ENCODE data around the gene SSNA1. TPM values are rescaled to one million over a fixed set of nuclear protein-coding genes. Genes with fewer than 3 reads are reported as not detected.

SSNA1 gene
- total and polyA plus RNA-seq, 2 donors (not counting 1 experiment from before 2014, with no cell fraction given): 37.7 to 56.3 TPM

GRCh38 chr9:137219757-137220316, 31.4 kb downstream of the SSNA1 start:
- H3K9me3 ChIP-seq (ENCODE audit: control insufficient read depth, insufficient read depth, low read depth, low read length): no peaks in the 10 kb centered on the region
- no peaks in the 10 kb centered on the region for H3K79me2 ChIP-seq (ENCODE audit: control insufficient read depth, insufficient read depth, low read length)
- H3K4me3 ChIP-seq (replicated peaks in 1 of 4; ENCODE audit: control extremely low read depth in 1 of 4, insufficient read depth in 1 of 4, low read depth in 3 of 4, low read length in 4 of 4): no peak overlapping the region
- H3K4me2 ChIP-seq (ENCODE audit: extremely low read depth, insufficient read depth, low read length): no peak overlapping the region
- H4K20me1 ChIP-seq (ENCODE audit: control insufficient read depth, extremely low read depth, insufficient read depth, low read length): no peaks in the 10 kb centered on the region
- H3K4me1 ChIP-seq (ENCODE audit: control insufficient read depth, extremely low read depth, insufficient read depth, low read length): peaks cover 8% of the 10 kb centered on the region
- no peak for TF ChIP-seq CTCF (conservative IDR thresholded peaks at IDR 0.05 in 1 of 2, IDR thresholded peaks at IDR 0.05 in 1 of 2; ENCODE audit: low read depth in 1 of 2, low read length in 2 of 2)
- no peak for TF ChIP-seq EZH2 (IDR thresholded peaks at IDR 0.05; ENCODE audit: low read length, missing control alignments)
- H2AFZ ChIP-seq (ENCODE audit: low read length): no peak overlapping the region
- H3K27ac ChIP-seq (ENCODE audit: insufficient read depth, low read length): no peak overlapping the region
- no peaks in the 10 kb centered on the region for H3K27me3 ChIP-seq (ENCODE audit: control insufficient read depth, insufficient read depth, low read length)
- DNase-seq (ENCODE audit: low read depth in 2 of 2): no peak
- H3K36me3 ChIP-seq (ENCODE audit: control insufficient read depth, insufficient read depth, low read length): peaks cover 11% of the 10 kb centered on the region
- H3K9ac ChIP-seq (ENCODE audit: insufficient read depth, low read length): no peak overlapping the region

DNA sequence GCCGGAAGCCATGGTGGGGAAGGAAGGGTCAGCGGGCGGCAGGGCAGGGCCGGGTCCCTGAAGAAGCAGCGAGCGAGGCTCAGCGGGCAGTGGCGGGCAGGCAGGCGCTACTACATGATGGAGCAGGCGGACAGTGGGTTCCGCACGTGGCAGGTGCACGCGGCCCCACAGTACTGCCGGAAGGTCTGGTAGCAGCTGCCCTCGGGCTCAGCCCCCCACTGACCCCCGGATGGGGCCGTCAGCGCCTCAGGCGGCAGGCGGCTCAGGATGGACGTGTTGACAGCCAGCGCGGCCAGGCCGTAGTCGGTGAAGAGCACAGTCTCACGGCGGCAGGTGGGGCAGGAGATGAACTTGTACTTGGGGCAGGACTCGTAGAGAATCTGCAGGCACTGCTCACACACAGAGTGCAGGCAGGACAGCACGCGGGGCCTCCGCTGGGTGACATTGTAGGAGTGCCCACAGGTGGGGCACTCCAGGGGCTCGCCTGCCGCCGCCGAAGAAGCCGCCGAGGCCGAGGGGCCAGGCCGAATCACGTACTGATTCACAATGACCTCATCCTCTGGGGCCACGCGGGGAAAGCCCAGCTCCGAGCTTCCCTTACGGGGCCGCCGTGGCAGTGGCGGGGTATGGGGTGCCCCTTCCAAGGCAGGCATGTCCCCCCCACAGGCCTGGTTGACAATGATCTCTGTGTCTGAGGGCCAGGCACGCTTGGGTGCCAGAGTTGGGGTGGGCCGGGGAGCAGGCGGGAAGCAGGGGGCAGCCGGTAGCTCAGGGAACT, 32.0 kb downstream of the SSNA1 start:
- Histone ChIP-seq H3K27ac (ENCODE audit: insufficient read depth, low read length) (no peak overlapping the region), H3K9ac (ENCODE audit: insufficient read depth, low read length) (no peak overlapping the region), H3K4me3 (replicated peaks in 1 of 4; ENCODE audit: control extremely low read depth in 1 of 4, insufficient read depth in 1 of 4, low read depth in 3 of 4, low read length in 4 of 4) (no peak overlapping the region), H3K27me3 (ENCODE audit: control insufficient read depth, insufficient read depth, low read length) (no peaks in the 10 kb centered on the region), H3K9me3 (ENCODE audit: control insufficient read depth, insufficient read depth, low read depth, low read length) (no peaks in the 10 kb centered on the region), H3K36me3 (ENCODE audit: control insufficient read depth, insufficient read depth, low read length) (peaks cover 7% of the 10 kb centered on the region), H4K20me1 (ENCODE audit: control insufficient read depth, extremely low read depth, insufficient read depth, low read length) (no peaks in the 10 kb centered on the region), H2AFZ (ENCODE audit: low read length) (no peak overlapping the region), H3K79me2 (ENCODE audit: control insufficient read depth, insufficient read depth, low read length) (no peaks in the 10 kb centered on the region), H3K4me2 (ENCODE audit: extremely low read depth, insufficient read depth, low read length) (no peak overlapping the region), H3K4me1 (ENCODE audit: control insufficient read depth, extremely low read depth, insufficient read depth, low read length) (peaks cover 8% of the 10 kb centered on the region)
- no peak for DNase-seq (ENCODE audit: low read depth in 2 of 2)
- TF ChIP-seq EZH2 (IDR thresholded peaks at IDR 0.05; ENCODE audit: low read length, missing control alignments) (no peak), CTCF (conservative IDR thresholded peaks at IDR 0.05 in 1 of 2, IDR thresholded peaks at IDR 0.05 in 1 of 2; ENCODE audit: low read depth in 1 of 2, low read length in 2 of 2) (no peak)

GRCh38 chr9:137221095-137221505, 32.6 kb downstream of the SSNA1 start:
- no peak overlapping the region for H3K4me2 ChIP-seq (ENCODE audit: extremely low read depth, insufficient read depth, low read length)
- TF ChIP-seq EZH2 (IDR thresholded peaks at IDR 0.05; ENCODE audit: low read length, missing control alignments) (no peak), CTCF (conservative IDR thresholded peaks at IDR 0.05 in 1 of 2, IDR thresholded peaks at IDR 0.05 in 1 of 2; ENCODE audit: low read depth in 1 of 2, low read length in 2 of 2) (no peak)
- H3K36me3 ChIP-seq (ENCODE audit: control insufficient read depth, insufficient read depth, low read length): peaks cover 6% of the 10 kb centered on the region
- no peak overlapping the region for H3K27ac ChIP-seq (ENCODE audit: insufficient read depth, low read length)
- DNase-seq (ENCODE audit: low read depth in 2 of 2): no peak
- H3K4me1 ChIP-seq (ENCODE audit: control insufficient read depth, extremely low read depth, insufficient read depth, low read length): peaks cover 8% of the 10 kb centered on the region
- H4K20me1 ChIP-seq (ENCODE audit: control insufficient read depth, extremely low read depth, insufficient read depth, low read length): no peaks in the 10 kb centered on the region
- H3K9ac ChIP-seq (ENCODE audit: insufficient read depth, low read length): no peak overlapping the region
- no peaks in the 10 kb centered on the region for H3K9me3 ChIP-seq (ENCODE audit: control insufficient read depth, insufficient read depth, low read depth, low read length)
- no peak overlapping the region for H3K4me3 ChIP-seq (replicated peaks in 1 of 4; ENCODE audit: control extremely low read depth in 1 of 4, insufficient read depth in 1 of 4, low read depth in 3 of 4, low read length in 4 of 4)
- no peaks in the 10 kb centered on the region for H3K27me3 ChIP-seq (ENCODE audit: control insufficient read depth, insufficient read depth, low read length)
- H2AFZ ChIP-seq (ENCODE audit: low read length): no peak overlapping the region
- no peaks in the 10 kb centered on the region for H3K79me2 ChIP-seq (ENCODE audit: control insufficient read depth, insufficient read depth, low read length)

Measured in fibroblast of lung (primary cell).